Measurements from ENCODE around the gene MBNL1. TPM values are rescaled to one million over a fixed set of nuclear protein-coding genes. Genes with fewer than 3 reads are reported as not detected.

MBNL1 gene
- total RNA-seq, 2 experiments from 2014 or later: 163 to 174 TPM

GRCh38 chr3:152338159-152338720 lies 69.5 kb downstream of the MBNL1 start:
- TF ChIP-seq CTCF (conservative IDR thresholded peaks at IDR 0.05; ENCODE audit: low read length): no peak
- no peak for TF ChIP-seq EZH2phosphoT487 (IDR thresholded peaks at IDR 0.05; ENCODE audit: borderline replicate concordance, low read depth, low read length)
- BruUV-seq (replicated peaks): no TSS peak
- intact Hi-C loops (cut with micrococcal nuclease; ENCODE audit: unreplicated experiment): no loop called here
- Histone ChIP-seq H4K20me1 (ENCODE audit: insufficient read depth, low read length) (peaks cover 23% of the 10 kb centered on the region), H3K27ac (ENCODE audit: low read depth, low read length, poor library complexity, severe bottlenecking) (no peak overlapping the region), H3K9me3 (ENCODE audit: low read length) (no peaks in the 10 kb centered on the region), H3K9me2 (ENCODE audit: insufficient read depth, low read length) (no peaks in the 10 kb centered on the region), H3K36me3 (ENCODE audit: insufficient read depth, low read length) (peaks cover 72% of the 10 kb centered on the region), H3K4me2 (ENCODE audit: low read length) (no peak overlapping the region), H2AFZ (ENCODE audit: low read length) (no peak overlapping the region), H3K4me1 (ENCODE audit: insufficient read depth, low read length, poor library complexity, severe bottlenecking) (peaks cover 19% of the 10 kb centered on the region), H3K79me2 (ENCODE audit: insufficient read depth, low read depth, low read length) (peaks cover 95% of the 10 kb centered on the region), H3K4me3 (ENCODE audit: low read depth, low read length, poor library complexity, severe bottlenecking) (no peak overlapping the region)
- DNase-seq (ENCODE audit: low spot score): no peak
- CTCF ChIA-PET (ENCODE audit: unreplicated experiment): no interaction called here
- POLR2A ChIA-PET: interaction anchor here (0.9 to 2.4 kb wide), 6 partner anchors 9 to 107 kb away, joined by 3 to 9 read pairs (median 4); no protein-coding TSS in a partner anchor

- Histone ChIP-seq H3K4me1 (ENCODE audit: insufficient read depth, low read length, poor library complexity, severe bottlenecking) (peaks cover 15% of the 10 kb centered on the region), H4K20me1 (ENCODE audit: insufficient read depth, low read length) (peaks cover 21% of the 10 kb centered on the region), H3K4me3 (ENCODE audit: low read depth, low read length, poor library complexity, severe bottlenecking) (no peak overlapping the region), H3K9me2 (ENCODE audit: insufficient read depth, low read length) (no peaks in the 10 kb centered on the region), H2AFZ (ENCODE audit: low read length) (no peak overlapping the region), H3K79me2 (ENCODE audit: insufficient read depth, low read depth, low read length) (peaks cover 85% of the 10 kb centered on the region), H3K36me3 (ENCODE audit: insufficient read depth, low read length) (peaks cover 73% of the 10 kb centered on the region), H3K27ac (ENCODE audit: low read depth, low read length, poor library complexity, severe bottlenecking) (peak overlapping the region; percentile 25), H3K4me2 (ENCODE audit: low read length) (no peak overlapping the region), H3K9me3 (ENCODE audit: low read length) (no peaks in the 10 kb centered on the region)
- DNase-seq (ENCODE audit: low spot score): no peak
- no TSS peak for BruUV-seq (replicated peaks)
- POLR2A ChIA-PET: interaction anchor here (0.6 to 2.4 kb wide), 3 partner anchors 11 to 130 kb away, joined by 3 to 9 read pairs (median 3); no protein-coding TSS in a partner anchor
- CTCF ChIA-PET (ENCODE audit: unreplicated experiment): no interaction called here
- TF ChIP-seq EZH2phosphoT487 (IDR thresholded peaks at IDR 0.05; ENCODE audit: borderline replicate concordance, low read depth, low read length): no peak
- no peak for TF ChIP-seq CTCF (conservative IDR thresholded peaks at IDR 0.05; ENCODE audit: low read length)
- intact Hi-C loops (cut with micrococcal nuclease; ENCODE audit: unreplicated experiment): no loop called here
Measured at GRCh38 chr3:152339881-152340505, 71.3 kb downstream of the MBNL1 start.

GRCh38 chr3:152345233-152345632 lies 76.5 kb downstream of the MBNL1 start:
- CTCF ChIA-PET (ENCODE audit: unreplicated experiment): no interaction called here
- no TSS peak for BruUV-seq (replicated peaks)
- Histone ChIP-seq H3K27ac (ENCODE audit: low read depth, low read length, poor library complexity, severe bottlenecking) (no peak overlapping the region), H3K4me2 (ENCODE audit: low read length) (no peak overlapping the region), H3K79me2 (ENCODE audit: insufficient read depth, low read depth, low read length) (peaks cover 86% of the 10 kb centered on the region), H2AFZ (ENCODE audit: low read length) (no peak overlapping the region), H3K36me3 (ENCODE audit: insufficient read depth, low read length) (peaks cover 66% of the 10 kb centered on the region), H4K20me1 (ENCODE audit: insufficient read depth, low read length) (peaks cover 14% of the 10 kb centered on the region), H3K4me1 (ENCODE audit: insufficient read depth, low read length, poor library complexity, severe bottlenecking) (peaks cover 2% of the 10 kb centered on the region), H3K4me3 (ENCODE audit: low read depth, low read length, poor library complexity, severe bottlenecking) (no peak overlapping the region), H3K9me2 (ENCODE audit: insufficient read depth, low read length) (no peaks in the 10 kb centered on the region), H3K9me3 (ENCODE audit: low read length) (no peaks in the 10 kb centered on the region)
- POLR2A ChIA-PET: interaction anchor here (0.6 to 2.0 kb wide), 2 partner anchors 12 to 36 kb away, joined by 3 to 8 read pairs; no protein-coding TSS in a partner anchor
- intact Hi-C loops (cut with micrococcal nuclease; ENCODE audit: unreplicated experiment): no loop called here
- TF ChIP-seq CTCF (conservative IDR thresholded peaks at IDR 0.05; ENCODE audit: low read length) (no peak), EZH2phosphoT487 (IDR thresholded peaks at IDR 0.05; ENCODE audit: borderline replicate concordance, low read depth, low read length) (no peak)
- DNase-seq (ENCODE audit: low spot score): no peak
